Neural progenitor cell (in vitro differentiated cells): ENCODE measurements around the gene CUEDC2.
A peak's percentile ranks its signal among the peaks of the same experiment; 100 is the strongest.

ENCODE experiments used
- CTCF ChIP-seq: fragments of 200-600 bp; sonication (generic); IDR thresholded peaks from 2 replicates; pipeline ENCODE4 v1.5.1; 2017; ENCODE audit warnings: antibody characterized with exemption, mild to moderate bottlenecking
- EZH2 ChIP-seq: fragments of 200-600 bp; sonication (generic); IDR thresholded peaks from 2 replicates; pipeline ENCODE4 v1.6.1; 2017; ENCODE audit warnings: antibody characterized with exemption, mild to moderate bottlenecking, moderate library complexity
- EZH2phosphoT487 ChIP-seq: fragments of 200-600 bp; sonication (generic); IDR thresholded peaks from 2 replicates; pipeline ENCODE4 v1.6.1; 2017; ENCODE audit warnings: antibody characterized with exemption

DNA sequence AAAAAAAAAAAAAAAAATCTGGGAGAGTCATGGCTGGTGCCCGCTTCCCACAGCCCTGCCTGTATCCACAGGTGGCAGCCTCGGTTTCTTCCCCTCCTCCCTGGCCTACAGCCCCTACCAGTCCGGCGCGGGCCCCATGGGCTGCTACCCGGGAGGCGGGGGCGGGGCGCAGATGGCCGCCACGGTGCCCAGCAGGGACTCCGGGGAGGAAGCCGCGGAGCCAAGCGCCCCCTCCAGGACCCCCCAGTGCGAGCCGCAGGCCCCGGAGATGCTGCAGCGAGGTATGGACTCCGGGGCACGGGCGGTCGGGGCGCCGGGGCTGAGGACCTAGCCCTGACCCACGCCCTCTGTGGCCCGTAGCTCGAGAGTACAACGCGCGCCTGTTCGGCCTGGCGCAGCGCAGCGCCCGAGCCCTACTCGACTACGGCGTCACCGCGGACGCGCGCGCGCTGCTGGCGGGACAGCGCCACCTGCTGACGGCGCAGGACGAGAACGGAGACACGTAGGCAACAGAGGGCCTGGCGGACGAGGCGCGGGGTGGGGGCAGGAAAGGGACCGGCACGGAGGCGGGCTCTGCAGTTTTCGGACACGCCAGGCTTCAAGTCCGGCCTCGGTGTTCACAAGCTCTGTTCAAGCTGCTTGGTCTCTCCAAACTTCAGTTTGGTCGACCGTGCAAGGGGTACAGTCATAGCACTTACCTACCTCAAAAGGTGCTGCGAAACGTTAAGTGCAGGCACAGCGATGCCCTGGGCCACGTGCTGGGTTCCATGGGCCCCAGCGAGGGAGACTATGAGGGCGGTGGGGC, 33.0 kb downstream of the CUEDC2 start:
- TF ChIP-seq EZH2 (no peak), CTCF (peak; percentile 91), EZH2phosphoT487 (no peak)
